GM23338 (cell line): Measurements from ENCODE around the gene RND3. TPM values are rescaled to one million over a fixed set of nuclear protein-coding genes. Genes with fewer than 3 reads are reported as not detected.

Experiments used
- ATAC-seq: fragments of 200-7000 bp; cut with Tn5 transposase; 3 replicates; pipeline ENCODE4 v1.9.1; 2020
- DNase-seq: peaks from one replicate; pipeline ENCODE4 v3.0.0-alpha.2; 2015; ENCODE audit warnings: low spot score
- H2AFZ ChIP-seq: fragments of 200-600 bp; sonication (generic); 2 replicates; pipeline ENCODE4 v1.8.0; 2016; ENCODE audit warnings: antibody characterized with exemption, mild to moderate bottlenecking, moderate library complexity
- H3F3A ChIP-seq: fragments of 200-600 bp; sonication (generic); replicated peaks from 2 replicates; pipeline ENCODE4 v1.8.0; 2017; ENCODE audit warnings: antibody characterized with exemption, mixed run types, low read depth
- H3K27ac ChIP-seq: fragments of 200-600 bp; sonication (generic); 2 replicates; pipeline ENCODE4 v1.6.1; 2016; ENCODE audit warnings: low read depth
- H3K27me3 ChIP-seq: fragments of 200-600 bp; sonication (generic); 2 replicates; pipeline ENCODE4 v1.8.0; 2016; ENCODE audit warnings: mild to moderate bottlenecking, mixed run types, moderate library complexity; ENCODE audit not compliant: insufficient read depth
- H3K36me3 ChIP-seq: fragments of 200-600 bp; sonication (generic); 2 replicates; pipeline ENCODE4 v1.8.0; 2016; ENCODE audit warnings: mild to moderate bottlenecking; ENCODE audit not compliant: insufficient read depth
- H3K4me1 ChIP-seq: fragments of 200-600 bp; sonication (generic); 2 replicates; pipeline ENCODE4 v1.8.0; 2016; ENCODE audit warnings: mild to moderate bottlenecking, moderate library complexity; ENCODE audit not compliant: insufficient read depth
- H3K4me2 ChIP-seq: fragments of 200-600 bp; sonication (generic); 2 replicates; pipeline ENCODE4 v1.7.1; 2017; ENCODE audit warnings: mixed run types
- H3K4me3 ChIP-seq: fragments of 200-600 bp; sonication (generic); 2 replicates; pipeline ENCODE4 v1.6.1; 2016; ENCODE audit warnings: mixed run types
- H3K79me2 ChIP-seq: fragments of 200-600 bp; sonication (generic); replicated peaks from 2 replicates; pipeline ENCODE4 v1.8.0; 2017; ENCODE audit warnings: mild to moderate bottlenecking; ENCODE audit not compliant: insufficient read depth
- H3K9me2 ChIP-seq: fragments of 200-600 bp; sonication (generic); 2 replicates; pipeline ENCODE4 v1.8.0; 2017; ENCODE audit not compliant: insufficient read depth
- H4K20me1 ChIP-seq: fragments of 200-600 bp; sonication (generic); replicated peaks from 2 replicates; pipeline ENCODE4 v1.8.0; 2017; ENCODE audit warnings: mild to moderate bottlenecking; ENCODE audit not compliant: insufficient read depth
- H3K27ac Mint-ChIP-seq: 2 replicates; pipeline ENCODE4 v1.8.0; 2020; ENCODE audit warnings: inconsistent platforms, mild to moderate bottlenecking, moderate library complexity, mixed read lengths
- H3K27me3 Mint-ChIP-seq: 3 replicates; pipeline ENCODE4 v1.8.0; 2022; ENCODE audit warnings: low read depth, mild to moderate bottlenecking, moderate library complexity, mixed read lengths, inconsistent platforms; ENCODE audit not compliant: insufficient read depth, poor library complexity
- H3K36me3 Mint-ChIP-seq: 3 replicates; pipeline ENCODE4 v1.8.0; 2021; ENCODE audit warnings: low read depth, mild to moderate bottlenecking, inconsistent platforms, moderate library complexity, mixed read lengths
- H3K4me1 Mint-ChIP-seq: 3 replicates; pipeline ENCODE4 v1.8.0; 2020; ENCODE audit warnings: mild to moderate bottlenecking, inconsistent platforms, mixed read lengths
- H3K4me3 Mint-ChIP-seq: 3 replicates; pipeline ENCODE4 v1.8.0; 2021; ENCODE audit warnings: moderate library complexity, mild to moderate bottlenecking, inconsistent platforms, mixed read lengths
- H3K9me3 Mint-ChIP-seq: 3 replicates; pipeline ENCODE4 v1.8.0; 2020; ENCODE audit warnings: moderate library complexity, mild to moderate bottlenecking, inconsistent platforms, mixed read lengths
- CREB1 ChIP-seq: fragments of 250-450 bp; sonication (Bioruptor Pico); IDR thresholded peaks from 2 replicates; pipeline ENCODE4 v1.5.0; 2020; ENCODE audit warnings: low read depth, mild to moderate bottlenecking, moderate library complexity
- EZH2 ChIP-seq: fragments of 200-600 bp; sonication (generic); IDR thresholded peaks from one replicate; pipeline ENCODE4 v1.8.0; 2017; ENCODE audit warnings: antibody characterized with exemption, mild to moderate bottlenecking, low read depth; ENCODE audit not compliant: unreplicated experiment
- POLR2AphosphoS5 ChIP-seq: IDR thresholded peaks from 2 replicates; pipeline ENCODE4 v1.6.1; 2016; ENCODE audit warnings: antibody characterized with exemption, low read depth
- STAT1 ChIP-seq: IDR thresholded peaks from one replicate; pipeline ENCODE4 v1.6.1; 2016; ENCODE audit warnings: antibody characterized with exemption; ENCODE audit not compliant: unreplicated experiment
- ZNF114 ChIP-seq: fragments of 250-450 bp; sonication (Bioruptor Pico); IDR thresholded peaks from 2 replicates; pipeline ENCODE4 v1.5.0; 2020; ENCODE audit warnings: mild to moderate bottlenecking, moderate library complexity
- polyA plus RNA-seq: library from polyadenylated mRNA; unstranded; fragments of >200 nt; fragmentation: Nextera tagmentation; extraction: Ambion mirVana; gene quantifications from 2 replicates; pipeline ENCODE4 v1.2.1, GENCODE V29; 2016
- total RNA-seq: library from RNA; depleted of rRNA; stranded (reverse); fragments of >200 nt; shearing (Covaris generic); gene quantifications from 2 replicates; pipeline ENCODE4 v1.2.3, GENCODE V29; 2014
- TF ChIP-seq, protein P1 (sequence below), 2 experiments: fragments of 200-600 bp in 1 of 2; sonication (generic) in 1 of 2; conservative IDR thresholded peaks; 2 replicates each; pipeline versions ENCODE4 v1.5.1 to v1.6.1; 2016 to 2017; ENCODE audit warnings: antibody characterized with exemption in 2 of 2, low read depth in 2 of 2, mild to moderate bottlenecking in 2 of 2, moderate library complexity in 1 of 2

RND3 gene
- total and polyA plus RNA-seq, 2 experiments from 2014 or later = 48.2 to 55.3 TPM

DNA sequence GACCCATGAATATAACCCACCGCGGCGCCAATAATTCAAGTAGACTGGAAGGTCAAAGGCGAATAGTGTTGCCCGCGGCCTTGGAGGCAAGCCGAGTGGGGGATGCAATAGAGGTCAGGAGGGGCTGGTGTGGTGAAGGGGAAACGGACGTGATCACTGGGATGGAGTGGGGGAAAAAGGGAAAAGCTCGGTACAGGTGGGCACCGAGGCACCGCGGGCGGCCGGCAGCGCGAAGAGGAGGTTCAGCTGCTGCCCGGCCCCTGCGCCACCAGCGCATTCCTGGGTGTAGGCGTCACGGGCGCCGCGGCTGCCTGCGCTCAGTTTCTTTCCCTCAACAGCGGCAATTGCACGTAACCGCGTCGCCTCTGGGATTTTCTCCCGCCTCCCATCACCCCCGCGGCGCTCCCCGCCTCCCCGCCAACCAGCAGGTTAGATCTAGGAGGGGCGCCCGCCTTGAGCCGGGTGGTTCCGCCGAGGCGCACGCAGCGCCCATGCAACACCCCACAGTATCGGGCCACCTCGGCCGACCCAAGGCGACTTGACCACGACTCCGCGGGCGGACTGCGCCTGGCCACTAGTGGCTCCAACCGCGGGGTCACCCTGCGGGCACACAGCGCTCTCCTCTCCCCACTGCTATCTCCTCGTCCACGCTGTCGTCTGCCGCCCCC, 1.5 kb downstream of the RND3 start:
- peaks cover 33% of the 10 kb centered on the region for H3K4me1 Mint-ChIP-seq
- TF ChIP-seq POLR2AphosphoS5 (peak; percentile 36; the same call in 1 of the 2 replicates), EZH2 (no peak)
- no peak overlapping the region for H3K27ac ChIP-seq
- peaks cover 20% of the 10 kb centered on the region for H3K27me3 Mint-ChIP-seq
- no peaks in the 10 kb centered on the region; the same call in 2 of the 3 replicates for H3K9me3 Mint-ChIP-seq
- peaks cover 56% of the 10 kb centered on the region for H3K36me3 Mint-ChIP-seq
- peak overlapping the region; percentile 98 for H3K4me3 Mint-ChIP-seq
- H3K27me3 ChIP-seq = no peaks in the 10 kb centered on the region
- H3K4me1 ChIP-seq = peaks cover 37% of the 10 kb centered on the region
- peaks cover 63% of the 10 kb centered on the region for H3K79me2 ChIP-seq
- ATAC-seq (peak; percentile 51), DNase-seq (peak; percentile 76)
- H3F3A ChIP-seq = no peaks in the 10 kb centered on the region
- H3K27ac Mint-ChIP-seq = peak overlapping the region; percentile 91
- H3K4me3 ChIP-seq = peak overlapping the region; percentile 97
- H3K36me3 ChIP-seq = peaks cover 20% of the 10 kb centered on the region
- peak overlapping the region; percentile 91 for H3K4me2 ChIP-seq
- H4K20me1 ChIP-seq = peaks cover 40% of the 10 kb centered on the region
- no peak overlapping the region for H2AFZ ChIP-seq
- H3K9me2 ChIP-seq = no peaks in the 10 kb centered on the region

DNA sequence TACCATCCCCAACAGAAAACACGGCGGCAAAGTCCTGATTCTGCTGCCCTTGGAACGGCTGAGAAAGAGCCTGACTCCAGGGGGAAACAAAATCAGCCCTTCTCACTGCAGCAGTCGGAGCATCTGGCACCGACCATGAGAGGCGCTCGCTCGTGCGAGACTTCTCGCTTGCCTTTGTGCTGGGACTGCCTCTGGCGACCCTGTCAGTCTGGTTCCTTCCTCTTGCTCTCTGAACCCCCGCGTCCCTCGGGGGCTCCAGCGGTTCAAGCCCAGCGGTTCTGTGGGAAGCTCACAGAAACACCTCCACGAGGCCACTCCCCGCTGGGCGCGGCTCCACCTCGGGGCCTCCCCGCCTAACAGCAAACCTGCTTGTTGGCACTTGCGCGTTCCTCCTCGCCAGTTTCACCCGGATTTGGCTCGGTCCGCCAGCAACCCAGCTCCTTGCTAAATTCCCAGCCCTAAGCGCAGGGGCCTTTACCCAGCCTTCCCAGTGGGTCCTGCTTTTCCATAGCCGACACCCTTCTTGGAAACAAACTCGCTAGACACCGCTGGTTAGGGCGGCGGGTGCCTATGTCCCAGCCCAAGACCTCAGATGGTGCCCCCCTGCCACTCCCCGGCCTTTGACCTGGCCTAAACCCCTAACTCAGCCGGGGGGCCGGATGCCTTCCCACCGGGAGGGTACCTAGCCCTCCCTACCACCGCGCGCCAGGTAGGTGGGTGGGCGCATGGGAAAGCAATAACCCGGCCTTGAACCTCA, 2.2 kb downstream of the RND3 start:
- peaks cover 40% of the 10 kb centered on the region for H3K4me1 Mint-ChIP-seq
- Histone ChIP-seq H3K36me3 (peaks cover 24% of the 10 kb centered on the region), H3K4me1 (peaks cover 44% of the 10 kb centered on the region), H2AFZ (no peak overlapping the region), H4K20me1 (peaks cover 44% of the 10 kb centered on the region), H3K4me2 (peak overlapping the region; percentile 91), H3F3A (no peaks in the 10 kb centered on the region), H3K4me3 (peak overlapping the region; percentile 97), H3K79me2 (peaks cover 71% of the 10 kb centered on the region), H3K27me3 (no peaks in the 10 kb centered on the region), H3K9me2 (no peaks in the 10 kb centered on the region), H3K27ac (no peak overlapping the region)
- H3K9me3 Mint-ChIP-seq = no peaks in the 10 kb centered on the region; the same call in 2 of the 3 replicates
- TF ChIP-seq ZNF114 (CRISPR knock-in tag) (no peak), CREB1 (no peak), STAT1 (no peak)
- TF ChIP-seq, protein P1, sequence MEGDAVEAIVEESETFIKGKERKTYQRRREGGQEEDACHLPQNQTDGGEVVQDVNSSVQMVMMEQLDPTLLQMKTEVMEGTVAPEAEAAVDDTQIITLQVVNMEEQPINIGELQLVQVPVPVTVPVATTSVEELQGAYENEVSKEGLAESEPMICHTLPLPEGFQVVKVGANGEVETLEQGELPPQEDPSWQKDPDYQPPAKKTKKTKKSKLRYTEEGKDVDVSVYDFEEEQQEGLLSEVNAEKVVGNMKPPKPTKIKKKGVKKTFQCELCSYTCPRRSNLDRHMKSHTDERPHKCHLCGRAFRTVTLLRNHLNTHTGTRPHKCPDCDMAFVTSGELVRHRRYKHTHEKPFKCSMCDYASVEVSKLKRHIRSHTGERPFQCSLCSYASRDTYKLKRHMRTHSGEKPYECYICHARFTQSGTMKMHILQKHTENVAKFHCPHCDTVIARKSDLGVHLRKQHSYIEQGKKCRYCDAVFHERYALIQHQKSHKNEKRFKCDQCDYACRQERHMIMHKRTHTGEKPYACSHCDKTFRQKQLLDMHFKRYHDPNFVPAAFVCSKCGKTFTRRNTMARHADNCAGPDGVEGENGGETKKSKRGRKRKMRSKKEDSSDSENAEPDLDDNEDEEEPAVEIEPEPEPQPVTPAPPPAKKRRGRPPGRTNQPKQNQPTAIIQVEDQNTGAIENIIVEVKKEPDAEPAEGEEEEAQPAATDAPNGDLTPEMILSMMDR (conservative IDR thresholded peaks at IDR 0.05; ENCODE audit: low read depth in 2 of 2) = peak; percentile 29 to 36; a peak in 3 of 4 replicates
- H3K27ac Mint-ChIP-seq = peak overlapping the region; percentile 78
- H3K4me3 Mint-ChIP-seq = peak overlapping the region; percentile 98
- peaks cover 20% of the 10 kb centered on the region for H3K27me3 Mint-ChIP-seq
- DNase-seq (peak; percentile 72), ATAC-seq (peak; percentile 74)
- peaks cover 64% of the 10 kb centered on the region for H3K36me3 Mint-ChIP-seq
